PC-3 (cell line): ENCODE results near the gene MTA3.

Experiments
- EZH2 ChIP-seq: fragments of 300-600 bp; sonication (generic); IDR thresholded peaks from one replicate; pipeline ENCODE4 v1.6.1; 2017; ENCODE audit warnings: antibody characterized with exemption, mild to moderate bottlenecking, low read length; ENCODE audit not compliant: unreplicated experiment
- EZH2phosphoT487 ChIP-seq: fragments of 300-600 bp; sonication (generic); IDR thresholded peaks from 2 replicates; pipeline ENCODE4 v1.6.1; 2018; ENCODE audit warnings: mild to moderate bottlenecking, antibody characterized with exemption, low read length, borderline replicate concordance
- TF ChIP-seq, protein P1 (sequence below): fragments of 300-600 bp; sonication (generic); conservative IDR thresholded peaks from 2 replicates; pipeline ENCODE4 v1.5.1; 2017; ENCODE audit warnings: antibody characterized with exemption, low read depth, mild to moderate bottlenecking, low read length

GRCh38 chr2:42775186-42775585, 206.8 kb downstream of the MTA3 start:
- TF ChIP-seq, protein P1, sequence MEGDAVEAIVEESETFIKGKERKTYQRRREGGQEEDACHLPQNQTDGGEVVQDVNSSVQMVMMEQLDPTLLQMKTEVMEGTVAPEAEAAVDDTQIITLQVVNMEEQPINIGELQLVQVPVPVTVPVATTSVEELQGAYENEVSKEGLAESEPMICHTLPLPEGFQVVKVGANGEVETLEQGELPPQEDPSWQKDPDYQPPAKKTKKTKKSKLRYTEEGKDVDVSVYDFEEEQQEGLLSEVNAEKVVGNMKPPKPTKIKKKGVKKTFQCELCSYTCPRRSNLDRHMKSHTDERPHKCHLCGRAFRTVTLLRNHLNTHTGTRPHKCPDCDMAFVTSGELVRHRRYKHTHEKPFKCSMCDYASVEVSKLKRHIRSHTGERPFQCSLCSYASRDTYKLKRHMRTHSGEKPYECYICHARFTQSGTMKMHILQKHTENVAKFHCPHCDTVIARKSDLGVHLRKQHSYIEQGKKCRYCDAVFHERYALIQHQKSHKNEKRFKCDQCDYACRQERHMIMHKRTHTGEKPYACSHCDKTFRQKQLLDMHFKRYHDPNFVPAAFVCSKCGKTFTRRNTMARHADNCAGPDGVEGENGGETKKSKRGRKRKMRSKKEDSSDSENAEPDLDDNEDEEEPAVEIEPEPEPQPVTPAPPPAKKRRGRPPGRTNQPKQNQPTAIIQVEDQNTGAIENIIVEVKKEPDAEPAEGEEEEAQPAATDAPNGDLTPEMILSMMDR: no peak
- TF ChIP-seq EZH2: no peak
- TF ChIP-seq EZH2phosphoT487: no peak
